ENCODE results near the gene SRGAP1. TPM values are rescaled to one million over a fixed set of nuclear protein-coding genes. Genes with fewer than 3 reads are reported as not detected.
"Not testable (repeated sequence)": the region's sequence is repeated elsewhere in the genome, so short reads cannot be mapped to it uniquely, and the experiment has no call there.

SRGAP1 gene
- total RNA-seq, 1 experiment from 2014 or later: 3.3 TPM

GRCh38 chr12:63836936-63837335 is 7.6 kb upstream of the SRGAP1 start:
- no peak for DNase-seq (ENCODE audit: low spot score)

DNA sequence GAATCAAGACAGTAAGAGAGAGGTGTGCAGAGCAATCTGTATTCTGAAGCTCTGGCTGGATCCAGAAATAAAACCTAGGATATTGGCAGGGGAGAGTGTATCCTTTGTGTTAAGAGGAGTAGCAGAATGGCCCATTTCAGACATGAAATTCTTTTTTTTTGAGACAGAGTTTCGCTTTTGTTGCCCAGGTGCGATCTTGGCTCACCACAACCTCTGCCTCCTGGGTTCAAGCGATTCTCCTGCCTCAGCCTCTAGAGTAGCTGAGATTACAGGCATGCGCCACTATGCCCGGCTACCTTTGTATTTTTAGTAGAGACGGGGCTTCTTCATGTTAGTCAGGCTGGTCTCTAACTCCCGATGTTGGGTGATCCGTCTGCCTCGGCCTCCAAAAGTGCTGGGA is 6.1 kb upstream of the SRGAP1 start:
- no peak for DNase-seq (ENCODE audit: low spot score)

GRCh38 chr12:63841011-63841410 is 3.5 kb upstream of the SRGAP1 start:
- no peak for DNase-seq (ENCODE audit: low spot score)

GRCh38 chr12:63841571-63841970 is 2.9 kb upstream of the SRGAP1 start:
- no peak for DNase-seq (ENCODE audit: low spot score)

DNA sequence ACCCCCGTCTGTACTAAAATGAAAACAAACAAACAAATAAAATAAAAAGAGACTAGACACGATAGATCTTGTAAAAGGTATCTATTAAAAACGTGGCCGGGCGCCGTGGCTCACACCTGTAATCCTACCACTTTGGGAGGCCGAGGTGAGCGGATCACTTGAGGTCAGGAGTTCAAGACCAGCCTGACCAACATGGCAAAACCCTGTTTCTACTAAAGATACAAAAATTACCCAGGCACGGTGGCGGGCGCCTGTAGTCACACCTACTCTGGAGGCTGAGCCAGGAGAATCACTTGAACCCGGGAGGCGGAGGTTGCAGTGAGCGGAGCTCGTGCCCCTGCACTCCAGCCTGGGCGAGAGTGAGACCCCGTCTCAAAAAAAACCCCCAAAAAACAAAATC is 1.8 kb upstream of the SRGAP1 start:
- DNase-seq (ENCODE audit: low spot score): not testable (repeated sequence)

GRCh38 chr12:63843254-63843720 is 1.2 kb upstream of the SRGAP1 start:
- no peak for DNase-seq (ENCODE audit: low spot score)

- peak; percentile 81 for DNase-seq (ENCODE audit: low spot score)
Observed at GRCh38 chr12:63843721-63844390, 644 bp upstream of the SRGAP1 start.

GRCh38 chr12:63845726-63846125 is 1.2 kb downstream of the SRGAP1 start:
- DNase-seq (ENCODE audit: low spot score): no peak

DNA sequence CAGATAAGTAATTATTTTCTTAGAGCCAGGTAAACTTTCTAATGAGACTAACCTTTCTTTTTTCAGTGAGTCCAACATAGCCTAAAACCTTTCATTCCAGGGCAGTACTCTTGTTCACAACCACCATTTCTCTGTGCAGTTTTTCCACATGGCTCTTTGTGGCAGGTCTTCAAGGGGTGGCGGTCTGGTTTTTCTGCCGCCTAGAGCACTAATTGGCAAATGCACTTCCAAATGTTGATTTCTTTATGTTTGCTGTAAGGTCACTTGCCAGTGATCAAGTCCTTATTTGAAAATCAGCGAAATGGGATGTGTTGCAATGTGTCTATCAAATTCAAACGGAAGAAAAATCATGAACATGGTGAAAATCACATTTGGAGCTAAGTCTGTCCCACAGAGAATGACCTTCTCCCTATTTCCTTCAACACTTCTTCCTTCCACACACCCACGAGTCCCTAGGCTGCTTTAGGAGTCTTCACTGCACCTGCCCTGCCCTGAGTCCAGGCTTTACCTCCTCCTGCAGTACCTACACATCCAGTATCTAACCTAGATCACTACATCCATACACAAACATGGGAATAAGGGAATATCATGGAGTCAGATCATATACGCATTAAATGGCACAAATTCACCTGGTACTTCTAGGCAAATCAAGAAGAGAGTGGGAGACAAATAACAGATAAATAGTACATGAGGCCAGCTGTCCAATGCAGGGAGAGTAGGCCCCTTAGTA is 1.9 kb downstream of the SRGAP1 start:
- DNase-seq (ENCODE audit: low spot score): no peak

GRCh38 chr12:63848450-63848849 is 4.0 kb downstream of the SRGAP1 start:
- DNase-seq (ENCODE audit: low spot score): no peak

DNA sequence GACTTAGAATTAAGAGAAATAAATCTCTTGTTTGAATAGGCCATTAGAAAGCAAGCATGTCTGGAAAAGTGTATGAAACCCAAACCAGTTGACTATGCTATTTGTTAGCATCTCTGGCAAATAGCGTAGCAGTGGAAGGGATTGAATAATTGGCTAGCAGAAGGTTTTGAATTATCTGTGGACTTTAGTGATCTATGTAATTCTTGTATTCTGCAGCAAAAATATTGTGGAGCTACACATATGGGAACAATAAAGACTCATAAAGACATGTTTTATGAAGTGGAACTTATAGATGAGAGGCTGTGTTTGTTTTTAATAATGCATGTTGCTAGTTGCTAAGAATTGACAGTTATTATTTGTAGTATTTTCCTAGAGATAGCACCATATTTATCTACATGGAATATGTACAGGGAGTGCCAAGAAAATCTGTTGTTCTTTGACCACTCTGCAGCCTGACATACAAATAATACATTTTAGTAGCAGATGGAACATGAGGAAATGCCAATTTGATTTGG is 4.7 kb downstream of the SRGAP1 start:
- no peak for DNase-seq (ENCODE audit: low spot score)

- no peak for DNase-seq (ENCODE audit: low spot score)
Observed at GRCh38 chr12:63849641-63850040, 5.1 kb downstream of the SRGAP1 start.

DNA sequence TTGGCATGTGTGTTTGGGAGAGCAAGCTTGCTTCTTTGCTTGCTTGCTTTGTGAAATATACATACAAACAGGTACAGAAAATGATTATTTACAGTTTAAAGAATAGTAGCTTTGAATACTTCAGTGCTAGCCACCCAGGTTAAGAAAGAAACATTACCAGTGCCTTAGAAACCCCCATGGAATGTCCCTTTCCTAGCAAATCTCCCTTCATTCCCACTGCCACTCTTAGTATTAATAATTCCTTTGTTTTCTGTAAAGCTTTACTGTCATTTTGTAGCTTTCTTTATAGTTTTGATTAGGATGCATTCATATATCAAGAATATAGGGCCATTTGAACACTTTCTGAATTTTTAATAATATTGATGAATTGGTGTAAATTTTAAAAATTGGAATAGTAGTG is 9.5 kb downstream of the SRGAP1 start:
- DNase-seq (ENCODE audit: low spot score): no peak

- no peak for DNase-seq (ENCODE audit: low spot score)
Observed at GRCh38 chr12:63855299-63855698, 10.8 kb downstream of the SRGAP1 start.

DNA sequence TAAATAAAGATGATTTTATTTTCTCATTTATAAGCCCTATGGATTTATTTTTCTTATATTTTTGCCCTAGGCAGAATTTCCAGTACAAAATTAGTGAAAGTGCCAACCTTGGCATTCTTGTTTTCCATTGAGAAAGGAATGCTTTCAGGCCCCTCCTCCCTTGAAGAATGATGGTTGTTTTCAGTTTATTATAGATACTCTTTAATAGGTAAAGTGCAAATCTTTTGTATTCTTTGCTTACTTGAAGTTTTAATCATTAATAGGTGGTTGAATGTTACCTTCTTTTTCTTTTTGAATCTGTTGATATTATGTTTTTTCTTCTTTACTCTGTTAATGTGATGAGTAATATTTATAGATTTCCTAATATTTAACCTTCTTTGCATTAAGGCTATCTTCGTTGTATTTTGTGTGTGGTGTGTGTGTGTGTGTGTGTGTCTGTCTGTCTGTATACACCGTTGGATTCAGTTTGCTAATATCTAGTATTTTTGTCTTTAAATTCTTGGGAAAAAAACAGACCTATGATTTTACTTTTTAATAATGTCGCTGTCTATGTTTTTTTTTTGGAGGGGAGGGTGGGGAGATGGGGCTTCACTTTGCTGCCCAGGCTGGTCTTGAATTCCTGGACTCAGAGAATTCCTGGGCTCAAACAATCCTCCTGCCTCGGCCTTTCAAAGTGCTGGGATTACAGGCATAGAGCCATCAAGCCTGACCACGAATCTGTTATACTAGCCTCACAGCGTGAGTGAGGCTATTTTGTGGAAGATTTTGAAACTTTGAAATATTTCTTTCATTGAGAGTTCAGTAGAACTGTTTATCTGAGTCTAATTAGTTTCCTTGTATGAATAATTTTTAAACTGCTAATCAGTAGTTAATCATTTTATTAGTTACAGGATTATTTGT is 13.5 kb downstream of the SRGAP1 start:
- DNase-seq (ENCODE audit: low spot score): no peak

GRCh38 chr12:63859880-63860279 is 15.4 kb downstream of the SRGAP1 start:
- DNase-seq (ENCODE audit: low spot score): not testable (repeated sequence)

- peak; percentile 46 for DNase-seq (ENCODE audit: low spot score)
Observed at GRCh38 chr12:63862187-63862968, 17.9 kb downstream of the SRGAP1 start.

GRCh38 chr12:63862969-63863230 is 18.4 kb downstream of the SRGAP1 start:
- DNase-seq (ENCODE audit: low spot score): peak; percentile 3

GRCh38 chr12:63863658-63864453 is 19.4 kb downstream of the SRGAP1 start:
- no peak for DNase-seq (ENCODE audit: low spot score)

GRCh38 chr12:63864454-63864706 is 19.9 kb downstream of the SRGAP1 start:
- no peak for DNase-seq (ENCODE audit: low spot score)

DNA sequence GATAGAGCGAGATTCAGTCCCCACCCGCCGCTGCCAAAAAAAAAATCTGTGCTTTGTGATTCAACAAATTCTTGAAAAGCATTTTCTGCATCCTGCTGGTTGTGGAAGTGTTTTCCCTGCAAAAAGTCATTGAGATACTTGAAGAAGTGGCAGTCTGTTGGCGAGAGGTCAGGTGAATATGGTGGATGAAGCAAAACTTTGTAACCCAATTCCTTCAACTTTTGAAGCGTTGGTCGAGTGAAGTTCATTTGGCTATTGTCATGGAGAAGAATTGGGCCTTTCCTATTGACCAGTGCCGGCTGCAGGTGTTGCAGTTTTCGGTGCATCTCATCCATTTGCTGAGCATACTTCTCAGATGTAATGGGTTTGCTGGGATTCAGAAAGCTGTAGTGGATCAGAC is 20.9 kb downstream of the SRGAP1 start:
- DNase-seq (ENCODE audit: low spot score): no peak
